MG63 (cell line): Measurements from ENCODE around the gene GUCA1C. TPM values are rescaled to one million over a fixed set of nuclear protein-coding genes. Genes with fewer than 3 reads are reported as not detected.

Experiments
- DNase-seq: peaks from one replicate; pipeline ENCODE4 v3.0.0-alpha.2; 2020
- H3K27me3 ChIP-seq: fragments of 250-450 bp; sonication (Bioruptor Pico); 2 replicates; pipeline ENCODE4 v1.5.1; 2020; ENCODE audit warnings: mild to moderate bottlenecking, moderate library complexity
- H3K36me3 ChIP-seq: fragments of 250-450 bp; sonication (Bioruptor Pico); 2 replicates; pipeline ENCODE4 v1.5.1; 2020; ENCODE audit warnings: mild to moderate bottlenecking, moderate library complexity
- H3K4me3 ChIP-seq: fragments of 250-450 bp; sonication (Bioruptor Pico); 2 replicates; pipeline ENCODE4 v1.5.1; 2020; ENCODE audit warnings: mild to moderate bottlenecking, moderate library complexity
- H3K9me3 ChIP-seq: fragments of 250-450 bp; sonication (Bioruptor Pico); 2 replicates; pipeline ENCODE4 v1.5.1; 2020; ENCODE audit warnings: mild to moderate bottlenecking, moderate library complexity
- total RNA-seq: library from RNA; depleted of rRNA; stranded (reverse); fragments of >200 nt; shearing (Covaris generic); gene quantifications from 2 replicates; pipeline ENCODE4 v1.2.3, GENCODE V29; 2014; ENCODE audit warnings: low replicate concordance

The GUCA1C gene
- total RNA-seq, 1 experiment from 2014 or later, result not detected

DNA sequence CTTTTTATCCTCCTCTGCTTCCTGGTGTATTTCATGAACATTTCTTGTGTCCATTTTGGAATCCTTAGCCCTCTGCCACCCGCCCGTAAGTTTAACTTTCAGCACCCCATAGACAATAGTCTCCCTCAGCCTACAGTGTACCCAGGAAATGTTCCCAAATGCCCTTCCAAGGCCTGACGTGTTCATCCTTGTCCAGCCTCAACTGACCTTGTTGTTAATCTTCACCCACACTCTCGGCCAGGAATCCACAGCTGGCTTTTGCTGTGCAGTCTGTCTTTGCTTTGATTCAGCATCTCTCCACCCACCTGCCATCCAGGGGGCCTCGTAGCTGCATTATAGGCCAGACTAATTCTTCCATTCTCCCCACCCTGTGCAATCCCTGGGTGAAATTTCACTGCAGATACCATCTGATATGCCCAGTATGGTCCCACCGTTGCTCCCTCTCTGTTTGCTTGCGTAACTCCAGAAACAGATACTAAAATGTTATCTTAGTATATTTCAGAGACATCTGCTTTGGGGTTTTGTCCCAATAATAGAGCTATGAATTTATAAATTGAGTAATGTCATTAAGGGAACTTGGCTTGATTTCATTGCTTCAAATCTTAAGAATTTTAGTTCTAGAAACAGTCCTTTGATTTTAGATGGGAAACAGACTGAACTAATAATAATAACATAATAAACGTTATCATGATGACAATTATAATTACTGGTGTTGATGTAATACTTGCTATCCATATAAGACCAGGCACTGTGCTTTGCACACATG is 16.6 kb downstream of the GUCA1C start:
- no peaks in the 10 kb centered on the region for H3K27me3 ChIP-seq
- no peak overlapping the region for H3K4me3 ChIP-seq
- DNase-seq, result no peak
- H3K9me3 ChIP-seq, result no peaks in the 10 kb centered on the region
- H3K36me3 ChIP-seq, result no peaks in the 10 kb centered on the region

DNA sequence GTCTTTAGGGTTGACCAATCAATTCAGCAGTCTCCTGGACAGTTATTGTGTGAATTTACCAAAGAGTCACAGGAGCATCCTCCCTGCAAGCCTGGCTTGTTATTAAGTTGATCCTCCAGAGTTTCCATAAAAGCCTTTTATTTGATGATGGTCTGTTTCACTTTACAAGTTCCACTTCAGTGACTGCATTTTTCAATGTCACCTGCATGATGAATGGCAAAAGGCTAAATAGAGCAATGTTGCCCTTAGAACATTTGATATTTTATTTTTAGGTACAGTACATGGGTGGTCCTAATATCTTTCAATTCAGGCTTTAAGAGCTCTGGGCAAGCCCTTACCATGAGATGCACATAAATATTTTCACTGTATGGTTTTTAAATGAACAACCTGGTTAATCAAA is 22.6 kb downstream of the GUCA1C start:
- no peaks in the 10 kb centered on the region for H3K27me3 ChIP-seq
- no peaks in the 10 kb centered on the region for H3K36me3 ChIP-seq
- DNase-seq, result no peak
- H3K4me3 ChIP-seq, result no peak overlapping the region
- H3K9me3 ChIP-seq, result no peaks in the 10 kb centered on the region

DNA sequence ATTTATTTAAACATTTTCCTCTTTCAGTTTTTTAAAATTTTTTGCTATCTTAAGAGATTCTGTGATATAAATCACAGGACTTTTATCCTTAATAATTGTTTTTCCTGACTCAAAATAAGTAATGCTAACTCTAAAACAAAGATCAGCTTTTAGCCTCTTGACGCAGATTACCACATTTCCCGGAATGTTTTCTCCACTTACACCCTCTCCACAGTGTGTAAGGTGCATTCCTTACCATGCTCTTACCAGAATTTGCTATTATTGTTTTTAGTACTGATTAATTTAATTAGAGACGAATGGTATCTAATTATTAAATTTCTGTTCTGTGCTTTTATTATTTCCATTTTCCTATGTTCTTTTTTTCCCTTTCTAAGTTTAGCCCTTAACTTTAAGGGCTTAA is 34.8 kb downstream of the GUCA1C start:
- DNase-seq, result no peak
- H3K9me3 ChIP-seq, result peaks cover 4% of the 10 kb centered on the region; the same call in 1 of the 2 replicates
- H3K36me3 ChIP-seq, result no peaks in the 10 kb centered on the region
- no peak overlapping the region for H3K4me3 ChIP-seq
- no peaks in the 10 kb centered on the region for H3K27me3 ChIP-seq

DNA sequence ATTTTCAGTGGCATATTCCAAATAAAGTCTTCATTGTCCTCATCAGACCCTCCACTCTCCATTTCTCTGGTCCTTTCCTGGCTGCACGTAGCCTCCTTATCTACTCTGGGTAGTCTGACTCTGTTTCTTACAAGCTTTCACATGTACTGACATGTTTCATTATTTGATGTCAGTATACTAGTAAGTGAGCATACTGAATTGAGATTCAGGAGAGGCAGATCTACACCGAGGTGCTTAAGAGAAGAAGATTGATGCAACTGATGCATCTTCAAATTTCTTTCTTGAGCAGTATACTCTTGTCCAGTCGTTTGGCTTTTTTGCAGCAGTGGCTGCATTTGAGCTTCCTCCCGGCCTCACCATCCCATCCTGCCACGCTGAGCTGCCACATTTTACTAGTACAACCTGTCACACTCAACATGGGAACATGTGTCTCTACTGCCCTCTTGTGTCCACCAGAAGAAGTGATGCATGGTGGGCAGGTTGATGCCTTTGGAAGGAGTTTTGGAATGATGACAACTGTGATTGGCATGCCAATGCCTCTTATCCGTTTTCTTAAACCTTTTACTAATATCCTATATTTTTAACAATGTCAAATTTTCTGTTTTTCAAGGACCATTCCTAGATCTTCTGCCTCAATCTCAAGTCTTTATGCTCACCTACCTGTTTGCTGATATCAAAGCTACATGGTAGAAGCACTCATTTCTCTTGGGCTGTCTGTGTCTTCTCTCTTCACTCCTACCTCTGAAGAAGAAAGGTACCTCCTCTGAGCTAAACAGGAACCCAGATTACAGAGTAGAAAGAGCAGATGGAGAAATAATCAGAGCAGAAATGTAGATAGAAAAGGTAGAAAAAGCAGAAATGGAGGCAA is 38.7 kb downstream of the GUCA1C start:
- Histone ChIP-seq H3K36me3 (no peaks in the 10 kb centered on the region), H3K9me3 (peaks cover 4% of the 10 kb centered on the region; the same call in 1 of the 2 replicates), H3K4me3 (no peak overlapping the region), H3K27me3 (no peaks in the 10 kb centered on the region)
- DNase-seq, result peak; percentile 70

DNA sequence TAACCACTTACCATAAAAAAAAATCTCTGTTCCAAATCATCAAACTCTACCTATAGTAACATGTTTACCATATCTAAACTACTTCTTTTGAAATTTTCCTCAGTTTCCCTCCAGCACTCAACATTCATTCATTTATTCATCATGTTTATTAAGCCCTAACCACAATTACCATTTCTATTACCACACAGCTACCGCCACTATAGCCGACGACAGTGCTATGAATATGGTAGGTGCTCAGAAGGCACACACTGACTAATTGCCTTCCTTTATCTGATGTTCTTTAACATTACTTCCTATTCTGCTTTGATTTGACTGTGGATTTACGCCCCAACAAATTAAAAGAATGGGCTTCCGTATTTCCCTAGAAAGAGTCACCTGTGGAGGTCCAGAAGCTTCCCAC is 43.9 kb downstream of the GUCA1C start:
- no peak for DNase-seq
- Histone ChIP-seq H3K9me3 (no peaks in the 10 kb centered on the region), H3K27me3 (no peaks in the 10 kb centered on the region), H3K36me3 (no peaks in the 10 kb centered on the region), H3K4me3 (no peak overlapping the region)

DNA sequence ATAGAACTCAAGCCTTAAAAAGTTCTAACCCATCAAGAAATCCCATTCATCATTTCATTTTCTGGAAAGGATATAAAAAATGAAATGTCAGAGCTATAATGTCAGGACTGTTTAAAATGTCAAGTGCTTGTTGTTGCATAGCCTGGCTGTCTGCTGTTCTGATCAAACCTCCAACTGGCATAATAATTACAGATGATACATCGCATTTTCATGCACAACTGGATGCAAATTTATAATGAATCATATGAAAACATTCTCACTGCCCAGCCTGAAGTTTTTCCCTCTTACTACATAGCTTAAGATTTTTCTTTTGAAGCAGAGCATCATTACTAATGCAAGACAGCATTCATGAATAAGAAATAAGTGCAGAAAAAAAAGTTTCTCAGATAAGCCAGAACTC is 46.5 kb downstream of the GUCA1C start:
- peak; percentile 18 for DNase-seq
- H3K27me3 ChIP-seq, result no peaks in the 10 kb centered on the region
- H3K36me3 ChIP-seq, result no peaks in the 10 kb centered on the region
- no peaks in the 10 kb centered on the region for H3K9me3 ChIP-seq
- no peak overlapping the region for H3K4me3 ChIP-seq

DNA sequence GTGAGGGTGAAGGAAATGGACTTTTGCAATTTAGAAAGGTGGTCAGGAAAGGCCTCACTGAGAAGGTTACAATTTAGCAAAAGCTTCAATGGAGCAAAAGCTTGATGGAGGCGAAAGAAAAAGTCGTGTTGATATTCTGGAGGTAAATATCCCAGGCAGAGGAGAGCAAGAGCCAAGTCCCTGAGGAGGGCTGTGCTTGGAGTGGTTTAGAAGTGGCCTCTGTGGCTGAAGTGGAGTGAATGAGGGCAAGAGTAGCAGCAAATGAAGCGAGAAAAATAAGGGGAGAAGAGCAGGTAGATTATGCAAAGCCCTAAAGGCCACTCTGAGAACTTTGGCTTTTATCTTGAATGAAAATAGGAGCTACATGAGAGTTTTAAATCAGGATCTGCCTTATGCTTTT is 54.1 kb downstream of the GUCA1C start:
- DNase-seq, result no peak
- H3K27me3 ChIP-seq, result no peaks in the 10 kb centered on the region
- H3K9me3 ChIP-seq, result no peaks in the 10 kb centered on the region
- no peaks in the 10 kb centered on the region for H3K36me3 ChIP-seq
- no peak overlapping the region for H3K4me3 ChIP-seq

DNA sequence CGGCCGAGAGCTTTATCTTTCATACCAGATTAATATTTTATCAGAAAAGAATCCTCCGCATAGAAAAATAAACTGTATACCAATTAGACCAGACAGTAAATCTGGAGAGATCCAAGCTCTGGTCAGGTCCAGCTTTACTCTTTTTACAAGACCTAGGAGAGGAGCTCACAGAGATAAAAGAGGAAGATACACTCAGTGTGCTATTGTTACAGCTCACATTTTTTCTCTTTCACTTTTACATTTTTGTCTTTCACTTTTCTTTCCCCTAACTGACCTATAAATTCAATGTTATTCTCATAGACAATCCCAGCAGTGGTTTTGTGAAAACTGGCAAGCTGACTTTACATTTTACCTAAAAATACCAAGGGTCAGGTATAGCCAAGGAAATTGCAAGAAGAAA is 55.8 kb downstream of the GUCA1C start:
- no peaks in the 10 kb centered on the region for H3K36me3 ChIP-seq
- H3K4me3 ChIP-seq, result no peak overlapping the region
- DNase-seq, result no peak
- no peaks in the 10 kb centered on the region for H3K27me3 ChIP-seq
- no peaks in the 10 kb centered on the region for H3K9me3 ChIP-seq

DNA sequence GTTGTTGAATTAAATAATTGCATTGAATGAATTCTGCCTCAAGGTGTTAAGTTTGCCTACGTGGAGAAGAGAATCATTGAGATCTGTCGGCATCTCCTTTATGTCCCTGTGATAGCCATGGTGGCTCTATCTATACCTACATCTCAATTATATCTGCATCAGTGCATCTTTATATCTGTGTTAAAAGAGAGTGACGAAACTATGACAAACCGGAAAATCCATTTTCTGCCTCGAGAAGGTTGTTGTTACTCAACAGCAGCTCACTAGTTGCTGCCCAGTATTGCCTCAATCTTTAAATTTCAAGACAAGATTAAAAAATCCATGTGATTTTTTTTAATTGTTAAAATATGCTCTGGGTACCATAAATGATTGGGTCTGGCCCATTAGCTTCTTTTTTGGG is 58.7 kb downstream of the GUCA1C start:
- Histone ChIP-seq H3K27me3 (no peaks in the 10 kb centered on the region), H3K4me3 (no peak overlapping the region), H3K9me3 (no peaks in the 10 kb centered on the region), H3K36me3 (no peaks in the 10 kb centered on the region)
- no peak for DNase-seq

DNA sequence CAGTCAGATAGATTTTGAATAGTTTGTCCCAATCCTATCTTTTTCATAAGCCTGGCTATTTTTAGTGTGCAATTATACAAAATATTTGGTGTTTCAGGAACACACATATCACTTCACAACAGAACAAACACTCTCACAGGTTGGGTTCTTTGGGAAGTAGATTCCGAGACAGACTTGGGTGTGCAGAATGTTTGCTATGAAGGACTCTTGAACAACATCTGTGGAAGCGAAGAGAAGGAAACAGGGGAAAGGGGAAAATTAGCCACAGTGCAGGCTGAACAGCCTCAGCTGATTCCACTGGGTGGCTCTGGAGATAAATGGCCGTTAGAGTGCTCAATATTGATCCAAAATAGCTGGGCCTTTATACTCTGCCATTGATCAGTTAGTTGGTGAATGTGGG is 61.8 kb downstream of the GUCA1C start:
- no peaks in the 10 kb centered on the region for H3K9me3 ChIP-seq
- H3K4me3 ChIP-seq, result no peak overlapping the region
- H3K27me3 ChIP-seq, result no peaks in the 10 kb centered on the region
- DNase-seq, result no peak
- H3K36me3 ChIP-seq, result no peaks in the 10 kb centered on the region

DNA sequence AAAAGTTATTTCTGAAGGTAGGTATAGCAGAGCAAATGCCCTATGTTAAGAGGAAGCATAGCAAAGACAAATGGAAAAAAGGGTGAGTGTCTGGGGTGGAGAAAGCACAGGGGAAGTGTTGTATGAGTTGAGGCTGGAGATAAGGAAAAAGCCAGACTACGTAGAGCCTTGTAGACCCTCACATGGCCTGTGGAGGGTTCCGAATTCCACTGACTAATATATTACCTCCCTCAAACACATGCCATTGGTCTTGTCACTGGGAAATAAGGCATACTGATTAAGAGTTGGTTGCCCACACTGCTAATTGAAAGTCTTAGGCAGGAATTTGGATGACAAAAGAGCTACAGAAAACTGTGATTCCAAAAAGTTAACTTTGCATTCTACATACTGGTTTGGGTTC is 65.9 kb downstream of the GUCA1C start:
- Histone ChIP-seq H3K36me3 (no peaks in the 10 kb centered on the region), H3K27me3 (no peaks in the 10 kb centered on the region), H3K9me3 (no peaks in the 10 kb centered on the region), H3K4me3 (no peak overlapping the region)
- no peak for DNase-seq

DNA sequence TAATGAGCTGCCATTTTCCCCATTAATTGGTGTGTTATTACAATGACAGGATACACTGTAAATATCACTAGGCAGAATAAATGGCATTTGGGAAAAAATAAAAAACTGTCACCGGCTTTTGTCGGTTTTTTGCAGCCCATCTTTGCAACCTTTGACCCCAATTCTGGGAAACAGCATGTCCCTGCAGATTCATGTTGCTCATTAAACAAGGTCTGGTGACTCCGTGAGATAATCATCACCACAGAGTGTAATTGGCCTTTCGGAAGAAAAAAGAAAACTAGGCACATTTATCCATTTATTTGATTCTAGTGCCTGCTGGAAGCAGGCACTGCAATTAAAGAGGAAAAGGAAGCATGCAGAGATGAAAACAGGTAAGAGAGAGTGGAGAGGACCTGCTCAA is 66.6 kb downstream of the GUCA1C start:
- Histone ChIP-seq H3K27me3 (no peaks in the 10 kb centered on the region), H3K36me3 (no peaks in the 10 kb centered on the region), H3K4me3 (no peak overlapping the region), H3K9me3 (no peaks in the 10 kb centered on the region)
- no peak for DNase-seq

DNA sequence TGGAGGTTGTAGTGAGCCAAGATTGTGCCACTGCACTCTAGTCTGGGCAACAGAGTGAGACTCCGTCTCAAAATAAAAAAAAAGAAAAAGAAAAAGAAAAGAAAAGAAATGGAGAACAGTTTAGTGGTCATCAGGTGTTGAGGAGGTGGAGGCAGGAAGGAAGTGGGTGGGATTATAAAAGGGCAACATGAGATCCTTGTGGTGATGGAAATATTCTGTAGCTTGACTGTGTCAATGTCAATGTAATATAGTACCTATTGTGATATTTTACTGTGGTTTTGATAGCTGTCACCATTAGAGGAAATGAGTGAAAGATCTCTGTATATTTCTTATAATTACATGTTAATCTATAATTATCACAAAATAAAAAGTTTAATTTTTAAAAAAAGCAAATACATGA is 70.3 kb downstream of the GUCA1C start:
- no peaks in the 10 kb centered on the region for H3K27me3 ChIP-seq
- no peaks in the 10 kb centered on the region for H3K36me3 ChIP-seq
- no peak for DNase-seq
- H3K9me3 ChIP-seq, result no peaks in the 10 kb centered on the region
- H3K4me3 ChIP-seq, result no peak overlapping the region

DNA sequence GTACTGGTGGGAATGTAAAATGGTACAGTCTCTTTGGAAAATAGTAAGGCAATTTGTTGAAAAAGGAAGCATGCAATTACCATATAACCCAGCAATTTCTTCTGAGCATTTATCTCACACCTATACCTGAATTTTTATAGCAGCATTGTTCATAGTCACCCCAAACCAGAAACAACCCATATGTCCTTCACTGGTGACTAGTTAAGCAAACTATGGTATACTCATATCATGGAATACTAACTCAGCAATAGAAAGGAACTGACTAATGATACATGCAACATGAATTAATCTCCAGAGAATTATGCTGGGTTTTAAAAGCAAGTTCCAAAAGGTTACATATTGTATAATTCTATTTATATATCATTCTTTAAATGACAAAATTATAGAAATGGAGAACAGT is 70.9 kb downstream of the GUCA1C start:
- Histone ChIP-seq H3K9me3 (no peaks in the 10 kb centered on the region), H3K4me3 (no peak overlapping the region), H3K27me3 (no peaks in the 10 kb centered on the region), H3K36me3 (no peaks in the 10 kb centered on the region)
- DNase-seq, result no peak

DNA sequence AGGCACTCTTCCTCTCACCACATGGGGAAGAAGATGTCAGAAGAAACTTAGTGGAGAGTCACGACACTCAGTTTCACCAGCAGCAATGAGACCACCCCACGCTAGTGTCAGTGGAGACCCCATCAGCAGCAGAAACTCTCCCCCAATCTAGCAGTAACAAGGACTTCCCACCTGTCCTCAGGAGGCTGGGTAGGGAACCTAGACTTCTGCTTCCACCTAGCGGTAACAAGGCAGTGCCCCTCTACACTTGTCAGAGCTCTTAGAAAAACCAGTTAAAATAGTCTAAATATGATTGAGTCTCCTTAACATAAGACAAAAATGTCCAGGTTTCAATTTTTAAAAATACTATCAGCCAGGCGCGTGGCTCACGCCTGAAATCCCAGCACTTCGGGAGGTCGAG is 73.8 kb downstream of the GUCA1C start:
- Histone ChIP-seq H3K4me3 (no peak overlapping the region), H3K27me3 (no peaks in the 10 kb centered on the region), H3K36me3 (no peaks in the 10 kb centered on the region), H3K9me3 (no peaks in the 10 kb centered on the region)
- DNase-seq, result no peak

DNA sequence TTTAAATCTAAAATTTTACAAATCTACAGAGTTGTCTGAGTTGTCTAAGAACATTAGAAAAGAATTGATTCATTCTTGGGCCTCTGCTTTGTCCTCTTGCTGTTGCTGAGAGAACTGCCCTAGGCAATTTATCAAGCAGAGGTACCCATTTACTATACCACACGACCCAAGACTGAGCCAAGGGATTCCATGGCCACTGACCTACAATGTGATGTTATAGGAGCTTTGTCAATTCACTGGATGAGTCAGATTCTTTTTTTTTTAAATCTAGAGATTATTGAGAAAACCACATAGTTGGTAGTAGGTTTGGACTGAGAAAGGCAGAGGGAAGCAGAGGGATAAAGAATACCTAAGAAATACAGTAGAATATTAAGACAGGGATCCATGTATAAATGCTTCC is 75.8 kb downstream of the GUCA1C start:
- Histone ChIP-seq H3K4me3 (no peak overlapping the region), H3K36me3 (no peaks in the 10 kb centered on the region), H3K27me3 (no peaks in the 10 kb centered on the region), H3K9me3 (no peaks in the 10 kb centered on the region)
- DNase-seq, result peak; percentile 11

DNA sequence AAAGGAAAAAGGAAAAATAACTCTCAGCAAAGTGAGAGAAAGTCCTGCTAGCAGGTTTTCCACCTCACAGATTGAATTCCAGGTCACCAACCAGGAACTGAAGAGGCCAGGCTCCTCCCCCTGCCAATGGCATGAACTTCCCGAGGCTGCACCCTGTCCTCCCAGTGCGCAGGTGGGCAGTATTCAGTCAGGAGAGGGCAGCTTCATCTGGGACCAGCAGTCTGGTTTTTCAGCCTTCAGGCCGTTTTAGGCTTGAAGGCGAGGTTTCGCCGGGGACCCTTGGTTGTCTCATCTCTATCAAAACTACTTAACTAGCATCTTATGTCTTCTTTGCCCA is 89.9 kb downstream of the GUCA1C start:
- H3K27me3 ChIP-seq, result no peaks in the 10 kb centered on the region
- no peaks in the 10 kb centered on the region for H3K36me3 ChIP-seq
- H3K4me3 ChIP-seq, result no peak overlapping the region
- H3K9me3 ChIP-seq, result peaks cover 3% of the 10 kb centered on the region; the same call in 1 of the 2 replicates
- no peak for DNase-seq
